ENCODE measurements around the gene TXNRD2.

DNA sequence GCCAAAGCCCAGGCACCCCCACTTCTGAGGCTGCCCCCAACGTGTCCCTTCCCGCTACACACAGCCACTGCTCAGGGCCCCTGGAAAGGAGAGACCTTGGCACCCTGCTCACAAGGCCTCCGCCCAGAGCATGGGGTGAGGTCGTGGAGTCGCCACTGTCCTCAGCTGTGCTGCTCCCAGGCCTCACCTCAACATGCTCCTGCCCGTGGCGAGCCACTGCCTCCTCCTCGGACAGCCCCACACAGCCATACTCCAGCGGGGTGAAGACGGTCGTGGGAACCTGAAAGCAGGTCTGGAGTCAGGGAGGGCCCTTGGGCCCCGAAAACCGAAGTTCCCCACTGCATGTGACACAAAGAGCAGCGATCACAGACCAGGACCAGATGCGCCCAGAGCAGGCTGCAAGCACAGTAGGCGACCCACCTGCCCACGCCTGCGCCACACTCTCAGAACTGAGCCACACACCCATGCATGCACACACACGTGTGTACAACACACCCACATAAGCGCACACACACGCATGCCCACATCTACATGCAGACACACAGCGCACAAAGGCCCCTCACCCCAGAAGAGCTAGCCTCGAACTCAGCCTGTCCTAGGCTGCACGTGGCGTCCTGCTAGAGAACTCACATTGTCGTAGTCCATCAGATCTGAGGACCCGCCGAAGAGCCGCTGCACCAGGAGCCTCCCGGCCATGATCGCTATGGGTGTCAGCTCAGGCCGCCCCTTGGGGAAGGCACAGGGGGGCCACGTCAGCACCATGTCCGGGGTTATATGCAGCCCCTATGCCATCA, 61.4 kb downstream of the TXNRD2 start:
- no peak for TF ChIP-seq POLR2A (IDR thresholded peaks at IDR 0.05)
- TF ChIP-seq, protein P1, sequence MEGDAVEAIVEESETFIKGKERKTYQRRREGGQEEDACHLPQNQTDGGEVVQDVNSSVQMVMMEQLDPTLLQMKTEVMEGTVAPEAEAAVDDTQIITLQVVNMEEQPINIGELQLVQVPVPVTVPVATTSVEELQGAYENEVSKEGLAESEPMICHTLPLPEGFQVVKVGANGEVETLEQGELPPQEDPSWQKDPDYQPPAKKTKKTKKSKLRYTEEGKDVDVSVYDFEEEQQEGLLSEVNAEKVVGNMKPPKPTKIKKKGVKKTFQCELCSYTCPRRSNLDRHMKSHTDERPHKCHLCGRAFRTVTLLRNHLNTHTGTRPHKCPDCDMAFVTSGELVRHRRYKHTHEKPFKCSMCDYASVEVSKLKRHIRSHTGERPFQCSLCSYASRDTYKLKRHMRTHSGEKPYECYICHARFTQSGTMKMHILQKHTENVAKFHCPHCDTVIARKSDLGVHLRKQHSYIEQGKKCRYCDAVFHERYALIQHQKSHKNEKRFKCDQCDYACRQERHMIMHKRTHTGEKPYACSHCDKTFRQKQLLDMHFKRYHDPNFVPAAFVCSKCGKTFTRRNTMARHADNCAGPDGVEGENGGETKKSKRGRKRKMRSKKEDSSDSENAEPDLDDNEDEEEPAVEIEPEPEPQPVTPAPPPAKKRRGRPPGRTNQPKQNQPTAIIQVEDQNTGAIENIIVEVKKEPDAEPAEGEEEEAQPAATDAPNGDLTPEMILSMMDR (IDR thresholded peaks at IDR 0.05), result no peak

Measured in right lobe of liver (tissue), 4 donors.